RWPE1 (cell line): ENCODE data around the gene KLHL41.
"Not testable (repeated sequence)": the region's sequence is repeated elsewhere in the genome, so short reads cannot be mapped to it uniquely, and the experiment has no call there.

Experiments used
- CTCF ChIA-PET: fragments of 350-600 bp; sonication (Branson Sonifier 250); formaldehyde crosslinking; extraction: SDS; loops from one replicate; lab custom pipeline; 2021; lab: Yijun Ruan, JAX
- POLR2A ChIA-PET: fragments of 400-600 bp; formaldehyde crosslinking; extraction: SDS; loops from one replicate; lab custom pipeline; 2020; ENCODE audit warnings: antibody characterized with exemption; ENCODE audit not compliant: low non-redundant PET; lab: Yijun Ruan, JAX
- DNase-seq: peaks from one replicate; pipeline ENCODE4 v3.0.0; 2012; ENCODE audit warnings: low spot score
- H3K27ac ChIP-seq: fragments of 450-650 bp; 2 replicates; pipeline ENCODE4 v1.5.1; 2017
- CTCF ChIP-seq: fragments of 450-650 bp; conservative IDR thresholded peaks from 2 replicates; pipeline ENCODE4 v1.5.1; 2017; ENCODE audit warnings: low read depth, mild to moderate bottlenecking

The KLHL41 gene

GRCh38 chr2:169572821-169573159 lies 63.3 kb downstream of the KLHL41 start:
- ChIA-PET POLR2A (interaction anchor here (0.9 kb wide), 1 partner anchor 13 kb away, joined by 3 read pairs; no protein-coding TSS in a partner anchor), CTCF (interaction anchor here (0.6 to 0.7 kb wide), 2 partner anchors 24 to 296 kb away, joined by 3 to 4 read pairs; no protein-coding TSS in a partner anchor)
- TF ChIP-seq CTCF: no peak
- no peak for DNase-seq
- H3K27ac ChIP-seq: peak overlapping the region; percentile 78

DNA sequence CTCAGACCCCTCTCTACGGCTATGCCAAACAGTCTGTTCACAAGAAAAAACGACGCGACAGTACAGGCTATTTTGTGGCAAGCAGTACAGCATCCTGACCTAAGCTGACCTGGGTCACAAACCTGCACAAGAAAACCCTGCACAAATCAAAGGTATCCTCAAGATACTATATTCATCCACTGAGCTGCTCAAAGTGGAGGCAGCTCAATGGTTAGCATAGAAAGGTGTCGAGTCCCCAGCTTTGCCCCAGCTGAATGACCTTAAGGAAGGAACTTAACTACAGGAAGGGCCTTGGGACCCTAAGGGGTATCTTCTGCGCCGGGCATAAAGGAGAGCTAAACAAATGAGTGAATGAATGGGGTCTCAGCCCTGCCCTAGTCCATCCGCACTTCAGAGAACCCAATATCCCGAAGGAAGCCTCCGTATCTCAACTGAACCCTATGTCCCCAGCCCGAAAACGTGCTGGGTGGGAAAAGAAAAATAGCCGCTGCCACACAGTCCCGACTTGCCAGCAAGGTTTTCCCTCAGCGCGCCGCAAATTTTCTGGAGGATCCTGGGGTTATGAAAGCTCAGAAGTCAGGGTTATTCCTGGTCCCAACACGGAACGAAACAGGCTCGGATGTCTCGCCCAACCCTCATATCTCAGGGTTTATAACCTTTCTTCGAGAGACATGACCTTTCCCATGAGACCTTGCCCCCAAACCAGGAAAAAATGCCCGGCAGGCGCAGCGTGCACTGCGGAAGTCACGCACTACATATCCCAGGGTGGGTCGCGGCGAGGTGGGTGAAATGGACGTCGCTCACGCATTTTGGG lies 63.9 kb downstream of the KLHL41 start, which contains the start of gene FASTKD1:
FASTKD1 (minus strand) TSS at position 706 of the 814 bp plus-strand sequence. CDS start 1,836 bp downstream, outside the sequence.
- peak; percentile 87 for DNase-seq
- ChIA-PET CTCF (interaction anchor here (0.6 to 0.8 kb wide), 2 partner anchors 10 to 296 kb away, joined by 3 to 5 read pairs; no protein-coding TSS in a partner anchor), POLR2A (interaction anchor here (0.9 kb wide), 1 partner anchor 12 kb away, joined by 3 read pairs; no protein-coding TSS in a partner anchor)
- peak within 1 kb of the TSS; percentile 78 for H3K27ac ChIP-seq
- TF ChIP-seq CTCF: no peak

DNA sequence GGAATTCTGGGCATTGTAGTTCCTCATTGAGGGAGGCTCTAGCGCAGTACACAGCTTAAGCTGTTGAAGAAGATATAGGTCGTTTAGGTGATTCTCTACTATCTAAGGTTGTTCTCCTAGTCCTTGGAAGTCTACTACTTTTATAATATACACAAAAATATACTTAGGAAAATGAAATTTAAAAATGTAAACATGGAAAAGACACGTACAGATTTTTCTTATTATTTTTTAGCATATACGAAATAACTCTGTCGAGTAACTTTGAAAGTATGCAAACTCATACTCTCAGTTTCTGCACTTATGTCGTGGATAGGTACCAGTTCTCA lies 64.4 kb downstream of the KLHL41 start:
- CTCF ChIA-PET: interaction anchor here (0.8 kb wide), 1 partner anchor 11 kb away, joined by 5 read pairs; no protein-coding TSS in a partner anchor
- peak overlapping the region; percentile 78 for H3K27ac ChIP-seq
- DNase-seq: no peak
- no peak for TF ChIP-seq CTCF
- POLR2A ChIA-PET: no interaction called here

- CTCF ChIA-PET, H3K27ac ChIP-seq, DNase-seq, POLR2A ChIA-PET: not testable (repeated sequence)
Observed at GRCh38 chr2:169574539-169574938, 65.0 kb downstream of the KLHL41 start.

GRCh38 chr2:169575264-169575663 lies 65.8 kb downstream of the KLHL41 start:
- DNase-seq, POLR2A ChIA-PET, CTCF ChIA-PET, H3K27ac ChIP-seq: not testable (repeated sequence)
